GM06990 (cell line): ENCODE measurements around the gene NFXL1.

Experiments
- DNase-seq: peaks from one replicate; pipeline ENCODE4 v3.0.0-alpha.2; 2011; ENCODE audit not compliant: insufficient read length; ENCODE audit errors: extremely low read depth
- H3K27me3 ChIP-seq: replicated peaks from 2 replicates; pipeline ENCODE4 v1.6.0; 2011; ENCODE audit warnings: low read length; ENCODE audit not compliant: control insufficient read depth, insufficient read depth
- H3K36me3 ChIP-seq: 2 replicates; pipeline ENCODE4 v1.5.1; 2011; ENCODE audit warnings: low read length; ENCODE audit not compliant: control insufficient read depth, insufficient read depth
- H3K4me3 ChIP-seq: replicated peaks from 2 replicates; pipeline ENCODE4 v1.5.1; 2011; ENCODE audit warnings: low read depth, mild to moderate bottlenecking, control low read depth, low read length
- CTCF ChIP-seq: IDR thresholded peaks from 2 replicates; pipeline ENCODE4 v1.5.1; 2011; ENCODE audit warnings: low read length, control low read depth, mild to moderate bottlenecking, inconsistent platforms; ENCODE audit not compliant: insufficient read depth, poor library complexity, severe bottlenecking

The NFXL1 gene

GRCh38 chr4:47848041-47848440 is 66.3 kb downstream of the NFXL1 start:
- H3K36me3 ChIP-seq, result no peaks in the 10 kb centered on the region
- no peak for TF ChIP-seq CTCF
- H3K27me3 ChIP-seq, result no peaks in the 10 kb centered on the region
- H3K4me3 ChIP-seq, result no peak overlapping the region
- no peak for DNase-seq

GRCh38 chr4:47842985-47843384 is 71.4 kb downstream of the NFXL1 start:
- no peak for TF ChIP-seq CTCF
- Histone ChIP-seq H3K36me3 (peaks cover 1% of the 10 kb centered on the region; the same call in 1 of the 2 replicates), H3K4me3 (no peak overlapping the region), H3K27me3 (no peaks in the 10 kb centered on the region)
- no peak for DNase-seq

- DNase-seq, result no peak
- H3K4me3 ChIP-seq, result no peak overlapping the region
- no peak for TF ChIP-seq CTCF
Observed at GRCh38 chr4:47840291-47840690, 74.1 kb downstream of the NFXL1 start.

GRCh38 chr4:47839259-47839658 is 75.1 kb downstream of the NFXL1 start:
- Histone ChIP-seq H3K4me3 (no peak overlapping the region), H3K36me3 (peaks cover 1% of the 10 kb centered on the region; the same call in 1 of the 2 replicates), H3K27me3 (no peaks in the 10 kb centered on the region)
- DNase-seq, result peak; percentile 36
- TF ChIP-seq CTCF, result peak; percentile 57

More at GRCh38 chr4:47840291-47840690, 74.1 kb downstream of the NFXL1 start:
- Histone ChIP-seq H3K36me3 (peaks cover 1% of the 10 kb centered on the region; the same call in 1 of the 2 replicates), H3K27me3 (no peaks in the 10 kb centered on the region)

GRCh38 chr4:47838445-47838844 is 75.9 kb downstream of the NFXL1 start:
- no peak for TF ChIP-seq CTCF
- Histone ChIP-seq H3K4me3 (no peak overlapping the region), H3K36me3 (peaks cover 1% of the 10 kb centered on the region; the same call in 1 of the 2 replicates), H3K27me3 (no peaks in the 10 kb centered on the region)
- no peak for DNase-seq

GRCh38 chr4:47837908-47838294 is 76.5 kb downstream of the NFXL1 start, which contains the start of gene CORIN:
CORIN (minus strand) TSS chr4:47838067; CDS start chr4:47837949, 118 bp downstream.
- DNase-seq, result no peak
- Histone ChIP-seq H3K27me3 (no peaks in the 10 kb centered on the region), H3K36me3 (peaks cover 1% of the 10 kb centered on the region; the same call in 1 of the 2 replicates), H3K4me3 (peak within 1 kb of the TSS; percentile 70)
- TF ChIP-seq CTCF, result no peak
